ENCODE data around the gene LY6G6F. TPM values are rescaled to one million over a fixed set of nuclear protein-coding genes. Genes with fewer than 3 reads are reported as not detected.

LY6G6F gene
- polyA plus RNA-seq, 2 of the 4 experiments (the other 2 are of a cell fraction): not detected

DNA sequence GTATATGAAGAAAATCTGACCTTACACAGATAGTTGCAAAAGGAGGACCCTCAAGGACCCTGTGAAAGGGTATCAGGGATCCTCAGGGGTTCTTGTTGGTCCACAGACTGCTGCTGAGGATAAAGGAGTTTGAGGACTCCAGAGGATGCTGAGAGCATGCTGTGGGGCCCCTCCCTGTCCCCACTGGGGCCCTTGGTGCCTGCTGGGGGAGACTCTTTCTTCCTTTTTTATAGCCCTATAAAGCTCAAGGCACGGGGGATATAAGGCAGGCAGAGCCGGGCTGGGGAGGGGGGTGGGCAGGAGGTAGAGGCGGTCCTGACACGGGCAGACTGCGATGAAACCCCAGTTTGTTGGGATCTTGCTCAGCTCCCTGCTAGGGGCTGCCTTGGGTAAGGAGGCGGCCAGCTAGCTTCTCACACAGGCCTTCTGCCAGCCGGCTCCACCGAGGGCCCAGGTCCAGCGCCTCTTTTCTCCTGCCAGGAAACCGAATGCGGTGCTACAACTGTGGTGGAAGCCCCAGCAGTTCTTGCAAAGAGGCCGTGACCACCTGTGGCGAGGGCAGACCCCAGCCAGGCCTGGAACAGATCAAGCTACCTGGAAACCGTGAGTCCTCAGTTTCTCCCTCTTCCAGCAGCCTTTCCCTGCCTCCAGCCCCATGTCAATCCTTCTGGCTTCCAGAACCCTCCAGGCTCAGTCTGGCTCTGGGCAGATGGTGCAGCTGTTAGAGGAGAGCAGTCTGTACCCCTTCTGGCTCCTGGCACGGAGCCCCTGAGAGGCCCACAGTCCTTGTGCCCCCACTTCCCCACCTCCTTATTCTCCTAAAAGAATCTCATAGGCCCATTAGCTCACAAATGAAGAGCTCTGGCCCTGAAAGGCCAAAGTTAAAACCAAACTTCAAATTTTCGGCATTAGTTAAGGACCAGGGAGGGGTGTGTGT, 8.6 kb downstream of the LY6G6F start, which contains the start of gene LY6G6D:
Gene LY6G6D (plus strand): TSS at position 327 of the 937 bp plus-strand sequence. CDS start 8 bp downstream, at position 335.
- Histone ChIP-seq H3K4me3 (no peak within 1 kb of the TSS), H3K4me1 (0 out of 3 replicates have a peak, but pooled peaks cover 3% of the 10 kb centered on the region)
- POLR2A ChIA-PET: no interaction called here

DNA sequence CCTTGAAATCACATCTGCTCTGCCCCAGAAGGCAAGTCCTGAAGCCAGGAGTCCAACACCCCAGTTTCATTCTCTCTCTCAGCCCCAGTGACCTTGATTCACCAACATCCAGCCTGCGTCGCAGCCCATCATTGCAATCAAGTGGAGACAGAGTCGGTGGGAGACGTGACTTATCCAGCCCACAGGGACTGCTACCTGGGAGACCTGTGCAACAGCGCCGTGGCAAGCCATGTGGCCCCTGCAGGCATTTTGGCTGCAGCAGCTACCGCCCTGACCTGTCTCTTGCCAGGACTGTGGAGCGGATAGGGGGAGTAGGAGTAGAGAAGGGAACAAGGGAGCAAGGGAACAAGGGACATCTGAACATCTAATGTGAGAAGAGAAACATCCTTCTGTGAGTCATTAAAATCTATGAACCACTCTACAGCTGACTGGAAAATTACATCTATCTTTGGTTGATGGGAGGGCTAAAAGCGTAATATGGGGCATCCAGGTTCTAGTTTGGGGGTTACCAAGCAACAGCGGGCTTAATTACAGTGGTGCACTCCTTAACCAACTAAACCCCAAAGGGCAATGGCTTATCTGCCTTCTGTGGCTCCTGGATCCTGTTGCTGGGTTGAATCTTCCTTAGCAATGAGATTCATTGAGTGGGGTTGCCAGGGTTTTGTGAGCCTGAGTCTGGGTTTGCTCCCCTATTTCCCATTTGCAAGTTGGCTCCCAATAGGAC, 11.0 kb downstream of the LY6G6F start:
- no peak overlapping the region for H3K27ac ChIP-seq
- no peak overlapping the region for H3K4me2 ChIP-seq
- no peak overlapping the region for H3K4me3 ChIP-seq
- ChIA-PET CTCF (interaction anchor here (2.0 kb wide), 1 partner anchor 52 kb away, joined by 5 read pairs; no protein-coding TSS in a partner anchor), POLR2A (no interaction called here)
- ATAC-seq: no peak
- no peak for DNase-seq (ENCODE audit: low read depth in 1 of 2, low spot score in 1 of 2)
- H3K9me3 ChIP-seq: no peaks in the 10 kb centered on the region
- H3K4me1 ChIP-seq: no peaks in the 10 kb centered on the region
- FAIRE-seq: no peak
- WGBS (ENCODE audit: missing lambda C conversion rate): 75% methylated on average over 9 of the region's 10 CpGs
- TF ChIP-seq, protein P1, sequence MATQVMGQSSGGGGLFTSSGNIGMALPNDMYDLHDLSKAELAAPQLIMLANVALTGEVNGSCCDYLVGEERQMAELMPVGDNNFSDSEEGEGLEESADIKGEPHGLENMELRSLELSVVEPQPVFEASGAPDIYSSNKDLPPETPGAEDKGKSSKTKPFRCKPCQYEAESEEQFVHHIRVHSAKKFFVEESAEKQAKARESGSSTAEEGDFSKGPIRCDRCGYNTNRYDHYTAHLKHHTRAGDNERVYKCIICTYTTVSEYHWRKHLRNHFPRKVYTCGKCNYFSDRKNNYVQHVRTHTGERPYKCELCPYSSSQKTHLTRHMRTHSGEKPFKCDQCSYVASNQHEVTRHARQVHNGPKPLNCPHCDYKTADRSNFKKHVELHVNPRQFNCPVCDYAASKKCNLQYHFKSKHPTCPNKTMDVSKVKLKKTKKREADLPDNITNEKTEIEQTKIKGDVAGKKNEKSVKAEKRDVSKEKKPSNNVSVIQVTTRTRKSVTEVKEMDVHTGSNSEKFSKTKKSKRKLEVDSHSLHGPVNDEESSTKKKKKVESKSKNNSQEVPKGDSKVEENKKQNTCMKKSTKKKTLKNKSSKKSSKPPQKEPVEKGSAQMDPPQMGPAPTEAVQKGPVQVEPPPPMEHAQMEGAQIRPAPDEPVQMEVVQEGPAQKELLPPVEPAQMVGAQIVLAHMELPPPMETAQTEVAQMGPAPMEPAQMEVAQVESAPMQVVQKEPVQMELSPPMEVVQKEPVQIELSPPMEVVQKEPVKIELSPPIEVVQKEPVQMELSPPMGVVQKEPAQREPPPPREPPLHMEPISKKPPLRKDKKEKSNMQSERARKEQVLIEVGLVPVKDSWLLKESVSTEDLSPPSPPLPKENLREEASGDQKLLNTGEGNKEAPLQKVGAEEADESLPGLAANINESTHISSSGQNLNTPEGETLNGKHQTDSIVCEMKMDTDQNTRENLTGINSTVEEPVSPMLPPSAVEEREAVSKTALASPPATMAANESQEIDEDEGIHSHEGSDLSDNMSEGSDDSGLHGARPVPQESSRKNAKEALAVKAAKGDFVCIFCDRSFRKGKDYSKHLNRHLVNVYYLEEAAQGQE (IDR thresholded peaks at IDR 0.05): no peak
- TF ChIP-seq RFX5 (IDR thresholded peaks at IDR 0.05): no peak
- TF ChIP-seq CBX8 (IDR thresholded peaks at IDR 0.05): no peak
- no peak for TF ChIP-seq BHLHE40 (IDR thresholded peaks at IDR 0.05; ENCODE audit: low read depth, low read length)
- no peak for TF ChIP-seq POLR2A (IDR thresholded peaks at IDR 0.05; ENCODE audit: low read length)
- TF ChIP-seq MAFK (IDR thresholded peaks at IDR 0.05; ENCODE audit: partially characterized antibody): no peak
- TF ChIP-seq ZC3H11A (IDR thresholded peaks at IDR 0.05): no peak
- TF ChIP-seq SMC3 (IDR thresholded peaks at IDR 0.05): no peak
- TF ChIP-seq, protein P2, sequence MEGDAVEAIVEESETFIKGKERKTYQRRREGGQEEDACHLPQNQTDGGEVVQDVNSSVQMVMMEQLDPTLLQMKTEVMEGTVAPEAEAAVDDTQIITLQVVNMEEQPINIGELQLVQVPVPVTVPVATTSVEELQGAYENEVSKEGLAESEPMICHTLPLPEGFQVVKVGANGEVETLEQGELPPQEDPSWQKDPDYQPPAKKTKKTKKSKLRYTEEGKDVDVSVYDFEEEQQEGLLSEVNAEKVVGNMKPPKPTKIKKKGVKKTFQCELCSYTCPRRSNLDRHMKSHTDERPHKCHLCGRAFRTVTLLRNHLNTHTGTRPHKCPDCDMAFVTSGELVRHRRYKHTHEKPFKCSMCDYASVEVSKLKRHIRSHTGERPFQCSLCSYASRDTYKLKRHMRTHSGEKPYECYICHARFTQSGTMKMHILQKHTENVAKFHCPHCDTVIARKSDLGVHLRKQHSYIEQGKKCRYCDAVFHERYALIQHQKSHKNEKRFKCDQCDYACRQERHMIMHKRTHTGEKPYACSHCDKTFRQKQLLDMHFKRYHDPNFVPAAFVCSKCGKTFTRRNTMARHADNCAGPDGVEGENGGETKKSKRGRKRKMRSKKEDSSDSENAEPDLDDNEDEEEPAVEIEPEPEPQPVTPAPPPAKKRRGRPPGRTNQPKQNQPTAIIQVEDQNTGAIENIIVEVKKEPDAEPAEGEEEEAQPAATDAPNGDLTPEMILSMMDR (IDR thresholded peaks at IDR 0.05): no peak
- TF ChIP-seq HOXB5 (CRISPR knock-in tag; IDR thresholded peaks at IDR 0.05): no peak
- TF ChIP-seq RNF2 (IDR thresholded peaks at IDR 0.05; ENCODE audit: borderline replicate concordance, low read depth): no peak
- no peak for TF ChIP-seq FOXS1 (CRISPR knock-in tag; IDR thresholded peaks at IDR 0.05)

More for the DNA sequence above, 8.6 kb downstream of the LY6G6F start, which contains the start of gene LY6G6D:
- DNase-seq (ENCODE audit: low read depth in 1 of 2, low spot score in 1 of 2) (no peak), ATAC-seq (no peak), FAIRE-seq (no peak)
- Histone ChIP-seq H3K9me3 (no peaks in the 10 kb centered on the region), H3K4me2 (no peak within 1 kb of the TSS), H3K27ac (no peak within 1 kb of the TSS)
- WGBS (ENCODE audit: missing lambda C conversion rate): 85% methylated on average over 15 of the region's 16 CpGs
- CTCF ChIA-PET: interaction anchor here (1.7 to 2.0 kb wide), 2 partner anchors 8 to 14 kb away, joined by 5 to 6 read pairs; partner anchors contain the start of genes DDAH2 and MPIG6B
- TF ChIP-seq JUN (IDR thresholded peaks at IDR 0.05): no peak
- TF ChIP-seq ZSCAN20 (CRISPR knock-in tag; IDR thresholded peaks at IDR 0.05): no peak
- no peak for TF ChIP-seq ZNF302 (CRISPR knock-in tag; IDR thresholded peaks at IDR 0.05)
- TF ChIP-seq CEBPB (IDR thresholded peaks at IDR 0.05): no peak
- TF ChIP-seq NFE2L2 (conservative IDR thresholded peaks at IDR 0.05; ENCODE audit: low read length): no peak
- no peak for TF ChIP-seq RAD21 (conservative IDR thresholded peaks at IDR 0.05 in 1 of 2, IDR thresholded peaks at IDR 0.05 in 1 of 2)
- no peak for TF ChIP-seq CHD4 (IDR thresholded peaks at IDR 0.05; ENCODE audit: borderline replicate concordance)
- no peak for TF ChIP-seq HDAC2 (IDR thresholded peaks at IDR 0.05)
- TF ChIP-seq, protein P3, sequence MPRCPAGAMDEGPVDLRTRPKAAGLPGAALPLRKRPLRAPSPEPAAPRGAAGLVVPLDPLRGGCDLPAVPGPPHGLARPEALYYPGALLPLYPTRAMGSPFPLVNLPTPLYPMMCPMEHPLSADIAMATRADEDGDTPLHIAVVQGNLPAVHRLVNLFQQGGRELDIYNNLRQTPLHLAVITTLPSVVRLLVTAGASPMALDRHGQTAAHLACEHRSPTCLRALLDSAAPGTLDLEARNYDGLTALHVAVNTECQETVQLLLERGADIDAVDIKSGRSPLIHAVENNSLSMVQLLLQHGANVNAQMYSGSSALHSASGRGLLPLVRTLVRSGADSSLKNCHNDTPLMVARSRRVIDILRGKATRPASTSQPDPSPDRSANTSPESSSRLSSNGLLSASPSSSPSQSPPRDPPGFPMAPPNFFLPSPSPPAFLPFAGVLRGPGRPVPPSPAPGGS (IDR thresholded peaks at IDR 0.05): no peak
- no peak for TF ChIP-seq MAZ (IDR thresholded peaks at IDR 0.05; ENCODE audit: borderline replicate concordance, low read depth, low read length)
- TF ChIP-seq, protein P4, sequence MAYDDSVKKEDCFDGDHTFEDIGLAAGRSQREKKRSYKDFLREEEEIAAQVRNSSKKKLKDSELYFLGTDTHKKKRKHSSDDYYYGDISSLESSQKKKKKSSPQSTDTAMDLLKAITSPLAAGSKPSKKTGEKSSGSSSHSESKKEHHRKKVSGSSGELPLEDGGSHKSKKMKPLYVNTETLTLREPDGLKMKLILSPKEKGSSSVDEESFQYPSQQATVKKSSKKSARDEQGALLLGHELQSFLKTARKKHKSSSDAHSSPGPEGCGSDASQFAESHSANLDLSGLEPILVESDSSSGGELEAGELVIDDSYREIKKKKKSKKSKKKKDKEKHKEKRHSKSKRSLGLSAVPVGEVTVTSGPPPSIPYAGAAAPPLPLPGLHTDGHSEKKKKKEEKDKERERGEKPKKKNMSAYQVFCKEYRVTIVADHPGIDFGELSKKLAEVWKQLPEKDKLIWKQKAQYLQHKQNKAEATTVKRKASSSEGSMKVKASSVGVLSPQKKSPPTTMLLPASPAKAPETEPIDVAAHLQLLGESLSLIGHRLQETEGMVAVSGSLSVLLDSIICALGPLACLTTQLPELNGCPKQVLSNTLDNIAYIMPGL (CRISPR knock-in tag; IDR thresholded peaks at IDR 0.05; ENCODE audit: borderline replicate concordance): no peak
- no peak for TF ChIP-seq RFX5 (IDR thresholded peaks at IDR 0.05)
- TF ChIP-seq, protein P5, sequence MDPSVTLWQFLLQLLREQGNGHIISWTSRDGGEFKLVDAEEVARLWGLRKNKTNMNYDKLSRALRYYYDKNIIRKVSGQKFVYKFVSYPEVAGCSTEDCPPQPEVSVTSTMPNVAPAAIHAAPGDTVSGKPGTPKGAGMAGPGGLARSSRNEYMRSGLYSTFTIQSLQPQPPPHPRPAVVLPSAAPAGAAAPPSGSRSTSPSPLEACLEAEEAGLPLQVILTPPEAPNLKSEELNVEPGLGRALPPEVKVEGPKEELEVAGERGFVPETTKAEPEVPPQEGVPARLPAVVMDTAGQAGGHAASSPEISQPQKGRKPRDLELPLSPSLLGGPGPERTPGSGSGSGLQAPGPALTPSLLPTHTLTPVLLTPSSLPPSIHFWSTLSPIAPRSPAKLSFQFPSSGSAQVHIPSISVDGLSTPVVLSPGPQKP (IDR thresholded peaks at IDR 0.05; ENCODE audit: low read depth, low read length): no peak
- TF ChIP-seq, protein P6, sequence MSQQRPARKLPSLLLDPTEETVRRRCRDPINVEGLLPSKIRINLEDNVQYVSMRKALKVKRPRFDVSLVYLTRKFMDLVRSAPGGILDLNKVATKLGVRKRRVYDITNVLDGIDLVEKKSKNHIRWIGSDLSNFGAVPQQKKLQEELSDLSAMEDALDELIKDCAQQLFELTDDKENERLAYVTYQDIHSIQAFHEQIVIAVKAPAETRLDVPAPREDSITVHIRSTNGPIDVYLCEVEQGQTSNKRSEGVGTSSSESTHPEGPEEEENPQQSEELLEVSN (IDR thresholded peaks at IDR 0.05; ENCODE audit: borderline replicate concordance, low read depth): no peak
- TF ChIP-seq MYC (IDR thresholded peaks at IDR 0.05; ENCODE audit: borderline replicate concordance, low read length): no peak
- no peak for TF ChIP-seq HOXB13 (CRISPR knock-in tag; IDR thresholded peaks at IDR 0.05; ENCODE audit: low read depth)
- TF ChIP-seq CHD2 (IDR thresholded peaks at IDR 0.05; ENCODE audit: low read length, partially characterized antibody): no peak
- no peak for TF ChIP-seq POLR2AphosphoS2 (conservative IDR thresholded peaks at IDR 0.05; ENCODE audit: low read length)
